IMR-90 (cell line): ENCODE results near the gene SARNP.

Source experiments
- CTCF ChIP-seq: conservative IDR thresholded peaks from 2 replicates; pipeline ENCODE4 v1.5.1; 2012; ENCODE audit warnings: mild to moderate bottlenecking, low read depth, low read length, improper control_type of control experiment
- POLR2A ChIP-seq: IDR thresholded peaks from 2 replicates; pipeline ENCODE4 v1.6.1; 2012; ENCODE audit warnings: mild to moderate bottlenecking, low read depth, low read length

GRCh38 chr12:55849616-55850343, 32.3 kb upstream of the SARNP start:
- TF ChIP-seq POLR2A (no peak; the same call in 1 of the 2 replicates), CTCF (no peak)
